NCI-H526 treated with DMSO at 0.1 percent for 48 hours (cell line): ENCODE measurements around the gene SIDT1.
A peak's percentile ranks its signal among the peaks of the same experiment; 100 is the strongest.

ENCODE experiments used
- DNase-seq: peaks from one replicate; lab custom pipeline; 2025; lab: John Stamatoyannopoulos, UW

The SIDT1 gene

GRCh38 chr3:113597596-113598354 lies 65.4 kb downstream of the SIDT1 start:
- no peak for DNase-seq

GRCh38 chr3:113600418-113601182 lies 68.2 kb downstream of the SIDT1 start:
- DNase-seq, result no peak

GRCh38 chr3:113601240-113601639 lies 68.9 kb downstream of the SIDT1 start:
- DNase-seq, result no peak

- DNase-seq, result no peak
Observed at GRCh38 chr3:113602256-113602655, 69.9 kb downstream of the SIDT1 start.

- no peak for DNase-seq
Observed at GRCh38 chr3:113602836-113603235, 70.5 kb downstream of the SIDT1 start.

GRCh38 chr3:113606539-113607218 lies 74.3 kb downstream of the SIDT1 start:
- no peak for DNase-seq

- no peak for DNase-seq
Observed at GRCh38 chr3:113607219-113607596, 74.9 kb downstream of the SIDT1 start.

GRCh38 chr3:113614402-113614801 lies 82.0 kb downstream of the SIDT1 start:
- no peak for DNase-seq

- no peak for DNase-seq
Observed at GRCh38 chr3:113615976-113616375, 83.6 kb downstream of the SIDT1 start.

- DNase-seq, result no peak
Observed at GRCh38 chr3:113617726-113618125, 85.4 kb downstream of the SIDT1 start.

- no peak for DNase-seq
Observed at GRCh38 chr3:113620091-113620490, 87.7 kb downstream of the SIDT1 start.

GRCh38 chr3:113623324-113623723 lies 91.0 kb downstream of the SIDT1 start:
- DNase-seq, result no peak

GRCh38 chr3:113623811-113624210 lies 91.5 kb downstream of the SIDT1 start:
- DNase-seq, result no peak

- no peak for DNase-seq
Observed at GRCh38 chr3:113625834-113626233, 93.5 kb downstream of the SIDT1 start.

GRCh38 chr3:113626503-113627371 lies 94.4 kb downstream of the SIDT1 start:
- peak; percentile 3 for DNase-seq

GRCh38 chr3:113628316-113628715 lies 96.0 kb downstream of the SIDT1 start:
- DNase-seq, result no peak

- no peak for DNase-seq
Observed at GRCh38 chr3:113628788-113629187, 96.4 kb downstream of the SIDT1 start.

GRCh38 chr3:113629584-113630421 lies 97.4 kb downstream of the SIDT1 start:
- no peak for DNase-seq

- no peak for DNase-seq
Observed at GRCh38 chr3:113630956-113631542, 98.7 kb downstream of the SIDT1 start.

- DNase-seq, result no peak
Observed at GRCh38 chr3:113631573-113631972, 99.2 kb downstream of the SIDT1 start.
